Osteocyte (in vitro differentiated cells): ENCODE measurements around the gene PTS. TPM values are rescaled to one million over a fixed set of nuclear protein-coding genes. Genes with fewer than 3 reads are reported as not detected.
A peak's percentile ranks its signal among the peaks of the same experiment; 100 is the strongest.

Source experiments
- DNase-seq: peaks from one replicate; pipeline ENCODE4 v3.0.0; 2021; ENCODE audit warnings: mixed read lengths; ENCODE audit not compliant: unreplicated experiment; ENCODE audit errors: extremely low spot score
- H3K27ac Mint-ChIP-seq: one replicate; pipeline ENCODE4 v1.8.0; 2021; ENCODE audit warnings: mild to moderate bottlenecking, mixed read lengths; ENCODE audit not compliant: unreplicated experiment
- H3K27me3 Mint-ChIP-seq: one replicate; pipeline ENCODE4 v1.8.0; 2021; ENCODE audit warnings: mixed read lengths; ENCODE audit not compliant: unreplicated experiment
- H3K36me3 Mint-ChIP-seq: one replicate; pipeline ENCODE4 v1.8.0; 2021; ENCODE audit warnings: mixed read lengths; ENCODE audit not compliant: unreplicated experiment
- H3K4me1 Mint-ChIP-seq: one replicate; pipeline ENCODE4 v1.8.0; 2021; ENCODE audit warnings: mixed read lengths; ENCODE audit not compliant: unreplicated experiment
- H3K4me3 Mint-ChIP-seq: one replicate; pipeline ENCODE4 v1.8.0; 2021; ENCODE audit warnings: mild to moderate bottlenecking, moderate library complexity, mixed read lengths; ENCODE audit not compliant: unreplicated experiment
- H3K9me3 Mint-ChIP-seq: one replicate; pipeline ENCODE4 v1.8.0; 2021; ENCODE audit warnings: mixed read lengths; ENCODE audit not compliant: unreplicated experiment
- CTCF ChIP-seq: fragments of 200-600 bp; sonication (generic); IDR thresholded peaks from 2 replicates; pipeline ENCODE4 v1.5.0; 2021; ENCODE audit warnings: antibody characterized with exemption, mild to moderate bottlenecking, moderate library complexity
- total RNA-seq: library from RNA; stranded (reverse); gene quantifications from 2 replicates; pipeline ENCODE4 v1.2.1, GENCODE V29; 2021

Gene PTS
- total RNA-seq, 1 donor from 2014 or later, result 44.0 TPM

DNA sequence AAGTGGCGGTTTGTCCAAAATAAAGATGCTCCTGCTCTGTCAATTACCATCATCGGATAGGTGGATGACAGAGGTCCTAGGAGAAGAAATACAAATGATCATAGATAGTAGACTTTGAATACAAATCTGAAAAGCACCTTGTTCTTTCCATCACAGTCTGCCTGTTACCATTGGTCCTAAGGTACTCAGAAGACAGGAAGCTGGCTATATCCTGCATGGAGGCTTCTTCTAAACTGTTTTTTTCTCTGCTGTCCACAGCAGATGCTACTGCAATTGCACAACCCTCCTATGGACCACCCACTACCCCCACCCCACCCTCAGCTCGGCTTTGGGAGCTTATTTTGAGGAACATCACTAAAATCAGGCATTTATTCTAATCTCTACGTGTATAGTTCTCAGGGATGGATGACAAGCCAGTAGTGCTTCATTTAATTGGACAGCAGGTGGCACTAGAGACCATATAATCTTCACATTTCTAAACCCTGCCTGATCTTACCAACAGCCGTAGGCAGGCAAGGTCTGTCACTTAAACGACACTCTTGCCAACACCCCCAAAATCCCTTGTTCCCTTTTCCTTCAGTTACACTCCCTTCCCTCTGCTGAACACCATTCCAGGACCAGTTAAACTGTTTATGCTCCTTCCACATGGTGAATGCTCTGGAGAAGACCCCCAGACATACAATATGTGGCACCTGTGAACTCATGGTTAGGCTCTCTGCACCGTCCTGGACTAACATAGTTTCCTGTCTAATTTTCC is 6.6 kb upstream of the PTS start:
- peak; percentile 82 for TF ChIP-seq CTCF
- no peak overlapping the region for H3K27ac Mint-ChIP-seq
- no peaks in the 10 kb centered on the region for H3K9me3 Mint-ChIP-seq
- no peak overlapping the region for H3K4me3 Mint-ChIP-seq
- DNase-seq, result no peak
- H3K36me3 Mint-ChIP-seq, result no peaks in the 10 kb centered on the region
- peaks cover 12% of the 10 kb centered on the region for H3K4me1 Mint-ChIP-seq
- no peaks in the 10 kb centered on the region for H3K27me3 Mint-ChIP-seq

DNA sequence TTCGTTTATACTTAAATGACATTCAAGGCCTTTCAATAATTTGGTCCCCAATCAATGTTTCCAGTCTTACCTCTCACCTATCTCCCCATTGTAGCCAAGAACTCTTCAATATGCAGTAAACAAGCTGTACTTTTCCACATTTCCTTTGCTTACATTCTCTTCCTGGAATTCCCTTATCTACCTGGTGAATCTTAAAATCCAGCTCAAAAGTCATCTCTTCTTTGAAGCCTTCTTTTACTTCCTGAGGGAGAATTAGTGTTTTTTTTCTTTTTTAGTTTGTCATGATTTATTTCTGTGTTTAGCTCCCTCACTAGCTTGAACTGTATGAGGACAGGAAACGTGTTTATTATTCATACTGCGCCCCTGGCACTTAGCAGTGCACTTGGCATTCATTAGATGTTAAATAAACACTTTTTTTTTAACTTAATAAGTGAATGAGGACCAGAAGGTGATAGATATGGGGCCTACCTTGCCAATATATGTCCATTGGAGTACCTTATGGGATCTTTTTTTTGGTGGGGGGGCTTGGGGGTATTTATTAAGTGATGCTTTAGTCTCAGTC is 4.9 kb upstream of the PTS start:
- no peak overlapping the region for H3K4me3 Mint-ChIP-seq
- no peaks in the 10 kb centered on the region for H3K27me3 Mint-ChIP-seq
- peaks cover 11% of the 10 kb centered on the region for H3K4me1 Mint-ChIP-seq
- peak overlapping the region; percentile 45 for H3K27ac Mint-ChIP-seq
- DNase-seq, result no peak
- no peak for TF ChIP-seq CTCF
- no peaks in the 10 kb centered on the region for H3K9me3 Mint-ChIP-seq
- H3K36me3 Mint-ChIP-seq, result no peaks in the 10 kb centered on the region

GRCh38 chr11:112222303-112222702 is 3.9 kb upstream of the PTS start:
- Mint-ChIP-seq H3K27me3 (no peaks in the 10 kb centered on the region), H3K9me3 (no peaks in the 10 kb centered on the region), H3K4me3 (no peak overlapping the region), H3K36me3 (no peaks in the 10 kb centered on the region), H3K27ac (no peak overlapping the region), H3K4me1 (peaks cover 10% of the 10 kb centered on the region)
- no peak for TF ChIP-seq CTCF
- DNase-seq, result no peak

- Mint-ChIP-seq H3K27ac (no peak overlapping the region), H3K9me3 (no peaks in the 10 kb centered on the region)
- no peak for DNase-seq
Observed at GRCh38 chr11:112223121-112223520, 3.1 kb upstream of the PTS start.

More at GRCh38 chr11:112223121-112223520, 3.1 kb upstream of the PTS start:
- peaks cover under 1% of the 10 kb centered on the region for H3K36me3 Mint-ChIP-seq
- peaks cover 18% of the 10 kb centered on the region for H3K4me1 Mint-ChIP-seq
- no peak overlapping the region for H3K4me3 Mint-ChIP-seq
- no peaks in the 10 kb centered on the region for H3K27me3 Mint-ChIP-seq
- no peak for TF ChIP-seq CTCF
